Endothelial cell of umbilical vein (primary cell): ENCODE results near the gene FAM180B.
"Not testable (repeated sequence)": the region's sequence is repeated elsewhere in the genome, so short reads cannot be mapped to it uniquely, and the experiment has no call there.

ENCODE experiments used
- POLR2AphosphoS5 ChIP-seq: IDR thresholded peaks from 2 replicates; pipeline ENCODE4 v1.6.1; 2012; ENCODE audit warnings: low read depth, mild to moderate bottlenecking, control low read depth, low read length, moderate library complexity; ENCODE audit not compliant: insufficient read depth
- TF ChIP-seq, protein P1 (sequence below), 2 donors: IDR thresholded peaks; 1 replicate in 1 of 2; 2 replicates in 1 of 2; pipeline ENCODE4 v1.5.1; 2011; ENCODE audit warnings: low read length in 2 of 2, mild to moderate bottlenecking in 2 of 2, moderate library complexity in 2 of 2, control low read depth in 1 of 2, inconsistent platforms in 1 of 2, low read depth in 1 of 2; ENCODE audit not compliant: insufficient read depth in 1 of 2; ENCODE audit errors: extremely low read depth in 1 of 2

DNA sequence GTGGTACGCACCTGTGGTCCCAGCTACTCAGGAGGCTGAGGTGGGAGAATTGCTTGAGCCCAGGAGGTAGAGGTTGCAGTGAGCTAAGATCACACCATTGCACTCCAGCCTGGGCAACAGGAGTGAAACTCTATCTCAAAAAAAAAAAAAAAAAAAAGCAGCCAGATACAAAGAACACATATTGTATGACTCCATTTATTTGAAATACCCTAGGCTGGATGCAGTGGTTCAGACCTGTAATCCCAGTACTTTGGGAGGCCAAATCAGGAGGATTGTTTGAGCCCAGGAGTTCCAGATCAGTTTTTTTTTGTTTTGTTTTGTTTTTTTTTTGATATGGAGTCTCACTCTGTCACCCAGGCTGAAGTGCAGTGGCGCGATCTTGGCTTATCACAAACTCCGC lies 24.1 kb upstream of the FAM180B start:
- TF ChIP-seq, protein P1, sequence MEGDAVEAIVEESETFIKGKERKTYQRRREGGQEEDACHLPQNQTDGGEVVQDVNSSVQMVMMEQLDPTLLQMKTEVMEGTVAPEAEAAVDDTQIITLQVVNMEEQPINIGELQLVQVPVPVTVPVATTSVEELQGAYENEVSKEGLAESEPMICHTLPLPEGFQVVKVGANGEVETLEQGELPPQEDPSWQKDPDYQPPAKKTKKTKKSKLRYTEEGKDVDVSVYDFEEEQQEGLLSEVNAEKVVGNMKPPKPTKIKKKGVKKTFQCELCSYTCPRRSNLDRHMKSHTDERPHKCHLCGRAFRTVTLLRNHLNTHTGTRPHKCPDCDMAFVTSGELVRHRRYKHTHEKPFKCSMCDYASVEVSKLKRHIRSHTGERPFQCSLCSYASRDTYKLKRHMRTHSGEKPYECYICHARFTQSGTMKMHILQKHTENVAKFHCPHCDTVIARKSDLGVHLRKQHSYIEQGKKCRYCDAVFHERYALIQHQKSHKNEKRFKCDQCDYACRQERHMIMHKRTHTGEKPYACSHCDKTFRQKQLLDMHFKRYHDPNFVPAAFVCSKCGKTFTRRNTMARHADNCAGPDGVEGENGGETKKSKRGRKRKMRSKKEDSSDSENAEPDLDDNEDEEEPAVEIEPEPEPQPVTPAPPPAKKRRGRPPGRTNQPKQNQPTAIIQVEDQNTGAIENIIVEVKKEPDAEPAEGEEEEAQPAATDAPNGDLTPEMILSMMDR (IDR thresholded peaks at IDR 0.05; ENCODE audit: extremely low read depth in 1 of 2, insufficient read depth in 1 of 2, low read depth in 1 of 2, low read length in 2 of 2), result not testable (repeated sequence)
- not testable (repeated sequence) for TF ChIP-seq POLR2AphosphoS5
